Activated CD4-positive, alpha-beta T cell treated with anti-CD3 and anti-CD28 coated beads, Interleukin-2, amount 50 U/mL, for 24 hours (primary cell): ENCODE data around the gene GPC5.

Experiments used
- DNase-seq, 2 donors: peaks; one replicate each; pipeline ENCODE4 v3.0.0-alpha.2; 2020; ENCODE audit warnings: low read depth in 1 of 2, low spot score in 1 of 2

The GPC5 gene

GRCh38 chr13:91704398-91704797 lies 306.0 kb downstream of the GPC5 start:
- DNase-seq = no peak

- no peak for DNase-seq
These were observed 310.1 kb downstream of the GPC5 start for GRCh38 chr13:91708558-91708957.

- DNase-seq = no peak
These were observed 310.8 kb downstream of the GPC5 start for GRCh38 chr13:91709180-91709579.

- no peak for DNase-seq
These were observed 312.3 kb downstream of the GPC5 start for GRCh38 chr13:91710733-91711132.

GRCh38 chr13:91714855-91715254 lies 316.4 kb downstream of the GPC5 start:
- no peak for DNase-seq

GRCh38 chr13:91716436-91717065 lies 318.1 kb downstream of the GPC5 start:
- no peak for DNase-seq

- no peak for DNase-seq
These were observed 320.6 kb downstream of the GPC5 start for GRCh38 chr13:91719033-91719432.

- no peak for DNase-seq
These were observed 323.0 kb downstream of the GPC5 start for GRCh38 chr13:91721413-91721812.

GRCh38 chr13:91722267-91722884 lies 324.0 kb downstream of the GPC5 start:
- DNase-seq = no peak

- no peak for DNase-seq
These were observed 326.2 kb downstream of the GPC5 start for GRCh38 chr13:91724591-91724990.

GRCh38 chr13:91725646-91726045 lies 327.2 kb downstream of the GPC5 start:
- no peak for DNase-seq

GRCh38 chr13:91726671-91727070 lies 328.2 kb downstream of the GPC5 start:
- no peak for DNase-seq

- no peak for DNase-seq
These were observed 331.4 kb downstream of the GPC5 start for GRCh38 chr13:91729859-91730258.

- DNase-seq = no peak
These were observed 341.3 kb downstream of the GPC5 start for GRCh38 chr13:91739751-91740150.

GRCh38 chr13:91740756-91741155 lies 342.3 kb downstream of the GPC5 start:
- no peak for DNase-seq

GRCh38 chr13:91741925-91742324 lies 343.5 kb downstream of the GPC5 start:
- DNase-seq = no peak

GRCh38 chr13:91744284-91744683 lies 345.9 kb downstream of the GPC5 start:
- DNase-seq = no peak

- DNase-seq = no peak
These were observed 347.5 kb downstream of the GPC5 start for GRCh38 chr13:91745967-91746366.

- no peak for DNase-seq
These were observed 348.8 kb downstream of the GPC5 start for GRCh38 chr13:91747186-91747585.

GRCh38 chr13:91748416-91749089 lies 350.1 kb downstream of the GPC5 start:
- DNase-seq = no peak

GRCh38 chr13:91758724-91759123 lies 360.3 kb downstream of the GPC5 start:
- no peak for DNase-seq

GRCh38 chr13:91762957-91763356 lies 364.5 kb downstream of the GPC5 start:
- DNase-seq = no peak

- no peak for DNase-seq
These were observed 366.1 kb downstream of the GPC5 start for GRCh38 chr13:91764527-91764926.
